Activated naive CD8-positive, alpha-beta T cell treated with anti-CD3 and anti-CD28 coated beads, Interleukin-2, amount 10 ng/mL, durations not matched to agents 7 days and 5 days (primary cell): Measurements from ENCODE around the gene DCBLD2. TPM values are rescaled to one million over a fixed set of nuclear protein-coding genes. Genes with fewer than 3 reads are reported as not detected.
"Not testable (repeated sequence)": the region's sequence is repeated elsewhere in the genome, so short reads cannot be mapped to it uniquely, and the experiment has no call there.

Experiments used
- ATAC-seq: fragments of 150-1000 bp; cut with Tn5 transposase; one replicate; pipeline ENCODE4 v1.10.0; 2021; ENCODE audit warnings: low read depth, moderate library complexity
- POLR2A ChIA-PET: fragments of 350-600 bp; sonication (Branson Sonifier 250); formaldehyde crosslinking; loops from one replicate; lab custom pipeline; 2021; ENCODE audit warnings: antibody characterized with exemption; lab: Charles Lee
- DNase-seq: peaks from one replicate; pipeline ENCODE4 v3.0.0; 2021
- H3K27ac Mint-ChIP-seq: one replicate; pipeline ENCODE4 v1.8.0; 2022; ENCODE audit warnings: mild to moderate bottlenecking, mixed read lengths
- H3K27me3 Mint-ChIP-seq: one replicate; pipeline ENCODE4 v1.8.0; 2022; ENCODE audit warnings: mild to moderate bottlenecking, moderate library complexity, mixed read lengths
- H3K36me3 Mint-ChIP-seq: one replicate; pipeline ENCODE4 v1.8.0; 2021; ENCODE audit warnings: mild to moderate bottlenecking, mixed read lengths
- H3K4me1 Mint-ChIP-seq: one replicate; pipeline ENCODE4 v1.8.0; 2021; ENCODE audit warnings: mixed read lengths
- H3K4me3 Mint-ChIP-seq: one replicate; pipeline ENCODE4 v1.8.0; 2022; ENCODE audit warnings: mild to moderate bottlenecking, moderate library complexity, mixed read lengths
- H3K9me3 Mint-ChIP-seq: one replicate; pipeline ENCODE4 v1.8.0; 2021; ENCODE audit warnings: mixed read lengths
- total RNA-seq, 2 experiments: library from RNA; stranded (reverse); gene quantifications; one replicate each; pipeline ENCODE4 v1.2.3, GENCODE V29; 2021

The DCBLD2 gene
- total RNA-seq, 2 experiments from 2014 or later, result 0.82 to 1.2 TPM

DNA sequence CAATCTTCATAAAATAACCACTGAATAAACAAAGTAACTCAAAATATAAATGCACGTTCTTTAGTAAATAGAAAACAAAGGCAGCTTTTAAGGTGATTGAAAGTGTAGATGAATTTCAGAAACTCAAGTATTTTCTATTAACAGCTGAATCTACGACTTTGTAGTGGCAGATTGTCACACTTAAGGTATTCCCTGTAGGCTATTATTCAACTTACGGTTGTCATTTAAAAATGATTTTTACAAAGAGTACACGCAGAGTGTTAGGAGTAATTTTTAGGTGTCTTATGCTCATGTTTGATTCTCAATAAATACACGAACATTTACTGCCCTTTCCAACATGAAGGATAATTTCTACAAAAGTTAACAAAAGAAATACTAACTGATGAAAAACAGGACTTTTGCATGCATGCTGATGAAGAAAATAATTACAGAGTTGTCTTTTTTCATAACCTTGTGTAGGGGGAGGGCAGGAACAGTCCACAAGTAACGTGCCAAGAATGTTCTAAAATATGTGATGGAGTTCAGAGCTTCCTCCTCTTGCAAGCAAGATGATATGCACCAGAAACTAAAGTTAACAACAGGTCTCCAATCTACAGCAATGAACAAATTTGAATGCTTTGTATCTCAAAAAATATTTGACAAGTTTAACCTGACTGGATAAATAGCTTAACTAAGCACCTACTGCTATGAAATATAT is 16.7 kb downstream of the DCBLD2 start:
- no peak overlapping the region for H3K27ac Mint-ChIP-seq
- peaks cover 2% of the 10 kb centered on the region for H3K27me3 Mint-ChIP-seq
- ATAC-seq (no peak), DNase-seq (no peak)
- no peaks in the 10 kb centered on the region for H3K9me3 Mint-ChIP-seq
- POLR2A ChIA-PET, result no interaction called here
- no peaks in the 10 kb centered on the region for H3K36me3 Mint-ChIP-seq
- no peaks in the 10 kb centered on the region for H3K4me1 Mint-ChIP-seq
- H3K4me3 Mint-ChIP-seq, result no peak overlapping the region

DNA sequence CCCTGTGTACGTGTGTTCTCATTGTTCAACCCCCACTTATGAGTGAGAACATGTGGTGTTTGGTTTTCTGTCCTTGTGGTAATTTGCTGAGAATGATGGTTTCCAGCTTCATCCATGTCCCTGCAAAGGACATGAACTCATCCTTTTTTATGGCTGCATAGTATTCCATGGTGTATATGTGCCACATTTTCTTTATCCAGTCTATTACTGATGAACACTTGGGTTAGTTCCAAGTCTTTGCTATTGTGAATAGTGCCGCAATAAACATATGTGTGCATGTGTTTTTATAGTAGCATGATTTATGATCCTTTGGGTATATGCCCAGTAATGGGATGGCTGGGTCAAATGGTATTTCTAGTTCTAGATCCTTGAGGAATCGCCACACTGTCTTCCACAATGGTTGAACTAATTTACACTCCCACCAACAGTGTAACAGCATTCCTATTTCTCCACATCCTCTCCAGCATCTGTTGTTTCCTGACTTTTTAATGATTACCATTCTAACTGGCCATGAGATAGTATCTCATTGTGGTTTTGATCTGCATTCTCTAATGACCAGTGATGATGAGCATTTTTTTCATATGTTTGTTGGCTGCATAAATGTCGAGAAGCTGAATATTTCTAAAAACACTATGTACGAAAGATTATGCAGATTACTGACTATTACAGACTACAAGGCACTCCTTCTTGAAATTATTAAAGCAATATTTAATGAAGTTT is 18.7 kb downstream of the DCBLD2 start:
- POLR2A ChIA-PET, H3K27me3 Mint-ChIP-seq, H3K9me3 Mint-ChIP-seq, H3K27ac Mint-ChIP-seq, H3K4me3 Mint-ChIP-seq, H3K36me3 Mint-ChIP-seq, DNase-seq, ATAC-seq, H3K4me1 Mint-ChIP-seq: not testable (repeated sequence)

DNA sequence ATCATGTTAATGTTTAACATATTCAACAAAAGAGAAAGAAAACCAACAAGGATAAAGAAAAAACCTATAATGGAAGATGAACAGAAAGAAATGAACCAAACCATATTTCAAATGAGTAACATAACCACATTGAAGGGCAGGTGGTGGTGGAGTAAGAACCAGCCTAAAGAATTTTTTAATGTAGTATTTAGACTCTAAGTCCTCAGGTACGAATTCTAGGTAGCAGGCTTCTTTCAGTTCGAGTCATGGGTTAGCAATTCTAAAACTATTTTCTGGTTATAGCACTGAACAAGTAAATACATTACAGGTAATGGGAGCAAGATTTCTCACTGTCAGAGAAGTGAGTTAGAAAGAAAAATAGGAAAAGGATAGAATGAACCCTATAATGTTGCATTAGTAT is 24.4 kb downstream of the DCBLD2 start:
- Mint-ChIP-seq H3K36me3 (no peaks in the 10 kb centered on the region), H3K27me3 (no peaks in the 10 kb centered on the region), H3K27ac (no peak overlapping the region), H3K9me3 (no peaks in the 10 kb centered on the region), H3K4me3 (no peak overlapping the region), H3K4me1 (peaks cover 3% of the 10 kb centered on the region)
- no peak for DNase-seq
- ATAC-seq, result no peak
- POLR2A ChIA-PET, result no interaction called here

DNA sequence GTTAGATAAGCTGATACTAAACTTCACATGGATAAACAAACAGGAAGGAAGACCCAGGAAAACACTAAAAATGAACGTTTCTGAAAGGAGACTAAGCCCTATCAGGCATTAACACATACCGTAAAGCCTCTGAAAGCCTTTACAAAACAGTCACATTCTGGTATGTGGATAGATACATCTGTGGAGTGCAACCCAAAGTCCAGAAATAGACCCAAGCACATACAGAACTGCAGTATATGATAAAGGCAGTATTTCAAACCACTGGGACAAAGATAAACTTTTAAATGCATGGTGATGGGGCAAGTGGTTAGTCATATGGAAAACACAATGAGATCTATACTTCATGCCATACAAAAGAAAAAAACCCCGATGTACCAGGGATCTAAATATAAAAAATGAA is 26.0 kb downstream of the DCBLD2 start:
- H3K9me3 Mint-ChIP-seq, result no peaks in the 10 kb centered on the region
- no peak overlapping the region for H3K4me3 Mint-ChIP-seq
- H3K27ac Mint-ChIP-seq, result no peak overlapping the region
- POLR2A ChIA-PET, result no interaction called here
- H3K27me3 Mint-ChIP-seq, result no peaks in the 10 kb centered on the region
- H3K4me1 Mint-ChIP-seq, result peaks cover 3% of the 10 kb centered on the region
- H3K36me3 Mint-ChIP-seq, result no peaks in the 10 kb centered on the region
- no peak for ATAC-seq
- no peak for DNase-seq

DNA sequence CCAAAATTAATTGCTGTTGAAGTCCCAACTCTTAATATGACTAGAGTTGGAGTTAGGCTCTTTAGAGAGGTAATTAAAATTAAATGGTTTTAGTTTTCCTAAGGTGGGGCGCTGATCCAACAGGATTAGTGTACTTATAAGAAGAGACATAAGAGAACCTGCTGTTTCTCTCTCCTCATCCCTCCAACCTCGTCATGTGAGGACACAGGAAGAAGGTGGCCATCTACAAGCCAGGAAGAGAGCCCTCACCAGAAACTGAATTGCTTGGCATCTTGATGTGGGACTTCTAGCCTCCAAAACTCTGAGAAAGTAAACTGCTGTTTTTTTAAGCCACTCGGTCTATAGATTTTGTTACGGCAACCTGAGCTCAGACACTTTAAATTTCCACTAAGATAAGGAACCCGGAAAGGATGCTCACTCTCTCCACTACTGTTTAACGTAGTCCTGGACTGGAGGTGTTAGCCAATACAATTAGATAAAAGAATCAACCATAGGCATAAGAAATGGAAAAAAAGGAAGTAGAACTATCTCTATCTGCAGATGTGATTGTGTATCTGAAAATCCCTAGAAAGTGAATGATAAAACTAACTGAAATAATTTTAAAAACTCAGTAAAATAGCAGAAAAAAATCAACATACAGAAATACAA is 26.8 kb downstream of the DCBLD2 start:
- ATAC-seq (no peak), DNase-seq (no peak)
- Mint-ChIP-seq H3K4me1 (peaks cover 3% of the 10 kb centered on the region), H3K4me3 (no peak overlapping the region), H3K27ac (no peak overlapping the region), H3K27me3 (no peaks in the 10 kb centered on the region), H3K9me3 (no peaks in the 10 kb centered on the region), H3K36me3 (no peaks in the 10 kb centered on the region)
- POLR2A ChIA-PET, result no interaction called here

DNA sequence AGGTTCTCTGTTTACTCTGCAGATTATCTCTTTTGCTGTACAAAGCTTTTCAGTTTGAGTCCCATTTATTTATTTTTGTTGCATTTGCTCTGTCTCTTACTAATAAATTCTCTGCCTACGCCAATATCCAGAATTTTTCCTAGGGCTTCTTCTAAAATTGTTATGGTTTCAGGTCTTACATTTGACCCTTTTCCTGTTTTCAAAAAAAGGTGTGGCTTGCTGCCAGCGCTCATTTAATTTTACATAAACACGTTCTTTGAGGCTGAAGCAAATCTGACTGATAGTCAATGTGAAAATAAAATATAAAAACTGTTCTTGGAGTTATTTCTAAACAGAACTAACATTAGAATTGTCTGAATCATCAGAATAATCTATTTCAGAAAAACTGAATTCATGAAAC is 32.1 kb downstream of the DCBLD2 start:
- no peak overlapping the region for H3K27ac Mint-ChIP-seq
- H3K36me3 Mint-ChIP-seq, result no peaks in the 10 kb centered on the region
- DNase-seq, result no peak
- H3K27me3 Mint-ChIP-seq, result no peaks in the 10 kb centered on the region
- H3K9me3 Mint-ChIP-seq, result peaks cover 6% of the 10 kb centered on the region
- H3K4me1 Mint-ChIP-seq, result no peaks in the 10 kb centered on the region
- no peak overlapping the region for H3K4me3 Mint-ChIP-seq
- ATAC-seq, result no peak
- POLR2A ChIA-PET, result no interaction called here

DNA sequence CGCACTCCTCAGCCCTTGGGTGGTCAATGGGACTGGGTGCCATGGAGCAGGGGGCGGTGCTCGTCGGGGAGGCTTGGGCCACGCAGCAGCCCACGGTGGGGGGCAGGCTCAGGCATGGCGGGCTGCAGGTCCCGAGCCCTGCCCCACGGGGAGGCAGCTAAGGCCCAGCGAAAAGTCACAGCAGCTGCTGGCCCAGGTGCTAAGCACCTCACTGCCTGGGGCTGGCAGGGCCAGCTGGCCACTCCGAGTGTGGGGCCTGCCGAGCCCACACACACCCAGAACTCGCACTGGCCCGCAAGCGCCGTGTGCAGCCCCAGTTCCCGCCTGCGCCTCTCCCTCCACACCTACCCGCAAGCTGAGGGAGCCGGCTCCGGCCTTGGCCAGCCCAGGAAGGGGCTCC is 43.5 kb downstream of the DCBLD2 start:
- H3K27me3 Mint-ChIP-seq, H3K9me3 Mint-ChIP-seq, H3K27ac Mint-ChIP-seq, POLR2A ChIA-PET, H3K36me3 Mint-ChIP-seq, H3K4me1 Mint-ChIP-seq, H3K4me3 Mint-ChIP-seq, ATAC-seq, DNase-seq: not testable (repeated sequence)

DNA sequence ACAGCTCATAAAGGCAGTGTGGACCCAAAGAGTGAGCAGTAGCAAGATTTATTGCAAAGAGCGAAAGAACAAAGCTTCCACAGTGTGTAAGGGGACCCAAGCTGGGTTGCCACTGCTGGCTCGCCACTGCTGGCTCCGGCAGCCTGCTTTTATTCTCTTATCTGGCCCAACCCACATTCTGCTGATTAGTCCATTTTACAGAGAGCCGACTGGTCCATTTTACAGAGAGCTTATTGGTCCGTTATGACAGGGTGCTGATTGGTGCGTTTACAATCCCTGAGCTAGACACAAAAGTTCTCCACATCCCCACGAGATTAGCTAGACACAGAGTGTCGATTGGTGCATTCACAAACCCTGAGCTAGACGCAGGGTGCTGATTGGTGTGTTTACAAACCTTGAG is 44.2 kb downstream of the DCBLD2 start:
- DNase-seq, ATAC-seq, H3K4me1 Mint-ChIP-seq, H3K9me3 Mint-ChIP-seq, H3K4me3 Mint-ChIP-seq, H3K36me3 Mint-ChIP-seq, H3K27me3 Mint-ChIP-seq, H3K27ac Mint-ChIP-seq, POLR2A ChIA-PET: not testable (repeated sequence)

DNA sequence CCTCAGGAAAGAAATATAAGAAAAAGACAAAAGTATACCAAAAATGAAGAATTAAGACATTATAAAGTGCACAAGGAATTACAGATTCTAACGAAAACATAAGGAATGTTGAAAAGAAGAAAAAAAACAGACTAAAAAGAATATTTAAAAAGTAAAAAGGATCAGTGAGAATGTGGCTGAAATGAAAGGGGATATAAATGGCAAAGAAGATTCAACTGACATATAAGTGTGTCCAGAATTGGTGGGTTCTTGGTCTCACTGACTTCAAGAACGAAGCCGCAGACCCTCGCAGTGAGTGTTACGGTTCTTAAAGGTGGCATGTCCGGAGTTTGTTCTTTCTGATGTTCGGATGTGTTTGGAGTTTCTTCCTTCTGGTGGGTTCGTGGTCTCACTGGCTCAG is 44.8 kb downstream of the DCBLD2 start:
- H3K27me3 Mint-ChIP-seq, result no peaks in the 10 kb centered on the region
- peaks cover 2% of the 10 kb centered on the region for H3K9me3 Mint-ChIP-seq
- no peak overlapping the region for H3K27ac Mint-ChIP-seq
- DNase-seq (no peak), ATAC-seq (no peak)
- no peaks in the 10 kb centered on the region for H3K4me1 Mint-ChIP-seq
- H3K36me3 Mint-ChIP-seq, result peaks cover 4% of the 10 kb centered on the region
- no peak overlapping the region for H3K4me3 Mint-ChIP-seq
- POLR2A ChIA-PET, result no interaction called here

DNA sequence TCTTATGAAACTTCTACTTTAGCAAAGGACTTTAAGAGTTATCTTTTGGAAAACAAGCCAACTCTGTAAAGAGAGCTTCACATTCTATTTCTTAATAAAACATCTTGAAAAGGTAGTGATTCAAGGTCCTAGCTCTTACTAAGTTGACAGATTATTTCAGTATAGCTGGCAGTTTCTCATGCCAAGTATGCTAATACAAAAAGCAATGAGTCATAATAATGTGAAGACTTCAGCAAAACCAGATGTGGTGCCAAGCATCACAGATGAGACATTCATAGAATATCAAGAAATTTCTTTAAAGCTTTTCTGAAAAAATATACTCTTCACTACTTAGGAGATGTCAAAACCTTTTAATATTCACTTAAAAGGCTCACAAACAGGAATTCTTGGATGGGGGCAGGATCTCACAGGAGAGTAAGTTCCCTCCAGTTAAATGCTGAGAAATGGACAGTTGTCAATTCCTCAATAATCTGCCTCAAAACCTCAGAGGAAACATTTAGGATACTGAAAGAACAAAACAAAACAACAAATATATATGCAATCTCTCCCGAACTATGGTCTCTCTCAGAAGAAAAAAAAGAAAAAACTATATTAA is 45.6 kb downstream of the DCBLD2 start:
- ATAC-seq (no peak), DNase-seq (no peak)
- Mint-ChIP-seq H3K27ac (no peak overlapping the region), H3K9me3 (peaks cover 2% of the 10 kb centered on the region), H3K4me3 (no peak overlapping the region), H3K36me3 (peaks cover 4% of the 10 kb centered on the region), H3K27me3 (no peaks in the 10 kb centered on the region), H3K4me1 (no peaks in the 10 kb centered on the region)
- POLR2A ChIA-PET, result no interaction called here

DNA sequence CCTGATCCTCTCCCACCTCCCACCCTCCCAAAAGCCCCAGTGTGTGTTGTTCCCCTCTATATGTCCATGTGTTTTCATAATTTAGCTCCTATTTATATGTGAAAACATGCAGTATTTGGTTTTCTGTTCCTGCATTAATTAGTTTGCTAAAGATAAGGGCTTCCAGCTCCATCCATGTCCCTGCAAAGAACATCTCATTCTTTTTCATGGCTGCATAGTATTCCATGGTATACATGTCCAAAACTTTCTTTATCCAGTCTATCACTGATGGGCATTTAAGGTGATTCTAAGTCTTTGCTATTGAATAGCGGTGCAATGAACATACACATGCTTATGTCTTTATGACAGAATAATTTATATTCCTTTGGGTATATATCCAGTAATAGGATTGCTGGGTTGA is 53.4 kb downstream of the DCBLD2 start:
- no peaks in the 10 kb centered on the region for H3K27me3 Mint-ChIP-seq
- no peak overlapping the region for H3K4me3 Mint-ChIP-seq
- H3K27ac Mint-ChIP-seq, result no peak overlapping the region
- ATAC-seq (no peak), DNase-seq (no peak)
- no peaks in the 10 kb centered on the region for H3K36me3 Mint-ChIP-seq
- no peaks in the 10 kb centered on the region for H3K9me3 Mint-ChIP-seq
- H3K4me1 Mint-ChIP-seq, result no peaks in the 10 kb centered on the region
- POLR2A ChIA-PET, result no interaction called here

DNA sequence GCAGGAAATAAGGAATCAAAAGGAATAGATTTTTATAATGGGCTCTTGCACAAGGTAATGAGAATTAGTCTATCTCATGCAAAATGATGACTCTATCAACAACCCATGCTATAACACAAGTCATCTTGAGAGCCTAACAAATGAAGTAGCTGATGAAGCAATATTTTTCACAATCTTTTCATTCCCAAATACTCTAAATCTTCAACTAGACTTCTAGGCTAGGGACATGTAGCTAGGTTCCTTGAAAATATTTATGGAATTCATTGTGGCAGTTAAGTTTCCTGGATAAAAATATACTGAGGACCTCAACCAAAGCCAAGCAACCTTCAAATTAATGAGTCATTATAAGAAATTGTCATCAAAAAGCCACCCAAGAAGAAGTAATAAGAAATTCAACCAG is 55.4 kb downstream of the DCBLD2 start:
- no peak for DNase-seq
- Mint-ChIP-seq H3K36me3 (no peaks in the 10 kb centered on the region), H3K27ac (no peak overlapping the region), H3K27me3 (no peaks in the 10 kb centered on the region), H3K9me3 (no peaks in the 10 kb centered on the region), H3K4me3 (no peak overlapping the region), H3K4me1 (no peaks in the 10 kb centered on the region)
- POLR2A ChIA-PET, result no interaction called here
- no peak for ATAC-seq

DNA sequence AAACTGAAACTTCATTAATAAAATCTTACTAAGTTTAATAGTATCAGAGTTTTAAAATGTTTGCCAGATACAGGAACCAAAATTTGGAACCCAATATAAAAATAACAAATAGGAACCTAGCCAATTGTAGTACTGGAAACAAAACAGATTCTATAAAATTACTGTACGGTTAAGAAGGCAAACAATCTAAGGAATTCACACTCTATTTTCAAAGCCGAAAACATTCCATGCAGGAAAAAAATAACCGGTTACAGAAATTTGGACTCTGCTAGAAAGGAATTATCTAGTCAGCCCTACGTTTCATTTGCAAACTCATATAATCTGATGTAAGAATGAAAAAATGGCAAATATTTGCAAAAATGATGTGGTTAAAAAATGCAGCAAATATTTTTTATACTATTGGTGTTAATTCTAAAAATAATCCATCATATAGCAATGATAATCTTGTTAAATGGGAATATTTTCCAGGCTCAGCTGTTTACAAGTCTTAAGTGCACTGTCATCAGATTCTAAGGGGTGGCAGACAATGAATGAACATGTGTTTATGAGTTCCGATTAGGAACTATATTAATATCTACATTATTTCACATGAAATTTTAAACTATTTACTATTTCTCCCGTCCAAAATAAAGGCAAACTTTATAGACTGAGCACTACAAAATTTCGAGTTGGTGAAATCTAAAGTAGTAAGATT is 58.1 kb downstream of the DCBLD2 start:
- H3K27me3 Mint-ChIP-seq, result no peaks in the 10 kb centered on the region
- POLR2A ChIA-PET, result no interaction called here
- no peaks in the 10 kb centered on the region for H3K4me1 Mint-ChIP-seq
- ATAC-seq, result no peak
- H3K4me3 Mint-ChIP-seq, result no peak overlapping the region
- peaks cover 2% of the 10 kb centered on the region for H3K9me3 Mint-ChIP-seq
- peaks cover 2% of the 10 kb centered on the region for H3K36me3 Mint-ChIP-seq
- H3K27ac Mint-ChIP-seq, result no peak overlapping the region
- no peak for DNase-seq
